ENCODE results near the gene TRHDE. TPM values are rescaled to one million over a fixed set of nuclear protein-coding genes. Genes with fewer than 3 reads are reported as not detected.

TRHDE gene
- total and polyA plus RNA-seq, 3 donors from 2014 or later = 2.8 to 8.5 (median 3.9) TPM

DNA sequence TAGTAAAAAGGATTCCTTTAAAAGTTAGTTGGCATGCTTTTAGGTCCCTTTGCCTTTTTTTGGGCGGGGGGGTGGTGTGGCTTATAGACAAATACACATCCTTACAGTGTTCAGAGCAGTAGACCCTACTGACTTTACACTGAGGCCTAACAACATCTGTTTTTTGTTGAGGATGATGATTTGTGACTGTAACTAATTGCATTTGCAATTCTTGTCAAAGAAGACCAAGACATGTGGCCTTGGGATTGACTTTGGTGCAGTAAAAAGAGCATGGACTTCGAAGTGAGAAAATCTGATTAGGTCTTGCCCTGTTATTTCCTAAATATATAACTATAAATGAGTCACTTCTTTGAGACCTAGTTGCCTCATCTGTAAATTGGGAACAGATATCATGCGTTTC is 77.3 kb downstream of the TRHDE start:
- Histone ChIP-seq H3K4me1 (no peaks in the 10 kb centered on the region), H3K4me3 (no peak overlapping the region), H3K27me3 (no peaks in the 10 kb centered on the region), H3K27ac (no peak overlapping the region), H3K36me3 (ENCODE audit: low read depth, missing control alignments) (no peaks in the 10 kb centered on the region), H3K9me3 (no peaks in the 10 kb centered on the region)
- no peak for DNase-seq
- intact Hi-C loops (cut with DNase I; ENCODE audit: low total_unique reads) = no loop called here
- no peak for TF ChIP-seq POLR2A (IDR thresholded peaks at IDR 0.05)
- no peak for TF ChIP-seq CTCF (IDR thresholded peaks at IDR 0.05)
- 78 to 87% methylated on average over 3 of the region's 3 CpGs for WGBS, 2 donors

DNA sequence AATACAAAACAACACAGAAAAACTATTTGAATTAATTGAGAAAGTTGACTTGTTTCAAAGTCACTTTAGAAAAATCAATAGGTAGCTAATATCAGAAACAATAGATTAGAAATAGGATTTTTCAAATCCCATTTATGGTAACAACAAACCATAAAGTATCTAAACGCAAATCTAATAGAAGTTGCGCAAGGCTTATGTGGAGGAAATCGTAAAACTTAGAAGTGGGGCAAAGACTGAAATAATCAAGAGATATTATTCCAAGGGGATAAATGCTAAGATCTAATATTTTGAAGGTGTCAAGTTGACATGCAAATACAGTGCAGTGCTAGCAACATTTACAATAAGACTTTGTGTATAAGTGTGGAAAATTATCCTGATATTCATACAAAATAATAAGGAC is 87.2 kb downstream of the TRHDE start:
- TF ChIP-seq POLR2A (IDR thresholded peaks at IDR 0.05) = no peak
- no peak for TF ChIP-seq CTCF (IDR thresholded peaks at IDR 0.05)
- no peak for DNase-seq
- WGBS, 2 donors = 94 to 95% methylated on average over 3 of the region's 3 CpGs
- intact Hi-C loops (cut with DNase I; ENCODE audit: low total_unique reads) = no loop called here
- H3K27ac ChIP-seq = no peak overlapping the region
- no peaks in the 10 kb centered on the region for H3K9me3 ChIP-seq
- no peaks in the 10 kb centered on the region for H3K27me3 ChIP-seq
- no peak overlapping the region for H3K4me3 ChIP-seq
- no peaks in the 10 kb centered on the region for H3K4me1 ChIP-seq
- no peaks in the 10 kb centered on the region for H3K36me3 ChIP-seq (ENCODE audit: low read depth, missing control alignments)

- Histone ChIP-seq H3K9me3 (no peaks in the 10 kb centered on the region), H3K36me3 (ENCODE audit: low read depth, missing control alignments) (no peaks in the 10 kb centered on the region), H3K27me3 (no peaks in the 10 kb centered on the region), H3K4me1 (no peaks in the 10 kb centered on the region), H3K27ac (no peak overlapping the region), H3K4me3 (no peak overlapping the region)
- TF ChIP-seq CTCF (IDR thresholded peaks at IDR 0.05) (no peak), POLR2A (IDR thresholded peaks at IDR 0.05) (no peak)
- intact Hi-C loops (cut with DNase I; ENCODE audit: low total_unique reads) = no loop called here
- DNase-seq = no peak
Observed at GRCh38 chr12:72365151-72365550, 93.0 kb downstream of the TRHDE start.

DNA sequence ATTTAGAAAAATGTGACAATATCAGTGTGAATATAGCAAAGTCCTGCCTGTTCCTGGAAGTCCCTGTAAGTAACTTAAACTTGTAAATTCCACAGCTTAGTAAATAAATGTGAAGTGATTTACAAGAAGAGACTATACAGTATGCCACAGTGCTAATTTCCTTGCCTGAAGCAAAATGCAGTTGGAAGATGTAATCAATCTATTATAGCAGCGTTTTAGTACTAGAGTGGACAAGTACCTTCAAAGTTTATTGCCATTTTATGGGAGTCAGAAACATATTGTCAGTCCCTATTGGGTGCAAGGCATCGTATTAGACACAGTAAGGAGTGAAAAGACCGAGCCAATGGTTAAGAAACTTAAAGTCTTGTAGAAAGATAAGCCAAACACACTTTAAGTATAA is 94.1 kb downstream of the TRHDE start:
- H3K36me3 ChIP-seq (ENCODE audit: low read depth, missing control alignments) = no peaks in the 10 kb centered on the region
- H3K4me3 ChIP-seq = no peak overlapping the region
- H3K4me1 ChIP-seq = no peaks in the 10 kb centered on the region
- TF ChIP-seq POLR2A (IDR thresholded peaks at IDR 0.05) (no peak), CTCF (IDR thresholded peaks at IDR 0.05) (no peak)
- H3K27ac ChIP-seq = no peak overlapping the region
- intact Hi-C loops (cut with DNase I; ENCODE audit: low total_unique reads) = no loop called here
- no peak for DNase-seq
- H3K9me3 ChIP-seq = no peaks in the 10 kb centered on the region
- WGBS, 2 donors = 79 to 87% methylated on average over 3 of the region's 3 CpGs
- no peaks in the 10 kb centered on the region for H3K27me3 ChIP-seq

DNA sequence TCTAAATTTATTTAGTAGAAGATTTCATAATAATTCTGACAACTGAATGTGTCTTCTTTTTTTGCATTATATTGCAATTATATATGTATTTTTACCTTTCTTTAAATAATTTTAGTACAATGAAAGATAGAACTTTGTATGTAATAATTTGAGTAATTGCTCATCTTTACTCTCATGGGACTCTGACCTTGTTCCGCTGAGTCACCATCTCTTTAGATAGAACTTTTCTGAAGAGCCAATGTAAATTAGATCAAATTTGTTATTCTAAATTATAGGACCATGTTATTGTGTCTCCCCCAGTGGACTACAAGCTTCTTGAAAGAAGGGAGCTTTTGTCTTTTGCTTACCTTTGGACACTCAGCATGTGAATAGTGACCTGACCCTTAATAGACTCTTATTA is 96.1 kb downstream of the TRHDE start:
- no peaks in the 10 kb centered on the region for H3K4me1 ChIP-seq
- no peaks in the 10 kb centered on the region for H3K36me3 ChIP-seq (ENCODE audit: low read depth, missing control alignments)
- H3K9me3 ChIP-seq = no peaks in the 10 kb centered on the region
- no peaks in the 10 kb centered on the region for H3K27me3 ChIP-seq
- H3K4me3 ChIP-seq = no peak overlapping the region
- intact Hi-C loops (cut with DNase I; ENCODE audit: low total_unique reads) = no loop called here
- DNase-seq = no peak
- TF ChIP-seq POLR2A (IDR thresholded peaks at IDR 0.05) (no peak), CTCF (IDR thresholded peaks at IDR 0.05) (no peak)
- H3K27ac ChIP-seq = no peak overlapping the region
- 87 to 96% methylated on average over 1 of the region's 1 CpG for WGBS, 2 donors

Measured in testis (tissue), 3 donors.